Stomach (tissue), 9 donors: ENCODE data around the gene TUT4. TPM values are rescaled to one million over a fixed set of nuclear protein-coding genes. Genes with fewer than 3 reads are reported as not detected.

Source experiments
- DNase-seq, 2 donors: peaks; one replicate each; pipeline versions ENCODE4 v3.0.0 to v3.0.0-alpha.2; 2013 to 2019
- H3K27ac ChIP-seq, 5 donors: fragments of 200-600 bp in 4 of 5; sonication (generic) in 4 of 5; one replicate each; pipeline ENCODE4 v1.5.1; 2013 to 2019; ENCODE audit warnings: mild to moderate bottlenecking in 1 of 5, moderate library complexity in 1 of 5
- H3K27me3 ChIP-seq, 3 donors: fragments of 200-600 bp; sonication (generic); one replicate each; pipeline ENCODE4 v1.5.1; 2017 to 2019; ENCODE audit warnings: mixed run types in 1 of 3
- H3K36me3 ChIP-seq, 4 donors: fragments of 200-600 bp; sonication (generic); 1 replicate in 3 of 4; 2 replicates in 1 of 4; pipeline ENCODE4 v1.5.1; 2016 to 2019
- H3K4me1 ChIP-seq, 4 donors: fragments of 200-600 bp; sonication (generic); one replicate each; pipeline ENCODE4 v1.5.1; 2016 to 2019
- H3K4me3 ChIP-seq, 4 donors: fragments of 200-600 bp; sonication (generic) in 3 of 4; one replicate each; pipeline ENCODE4 v1.5.1; 2016 to 2019; ENCODE audit warnings: mild to moderate bottlenecking in 1 of 4
- H3K9me3 ChIP-seq, 4 donors: fragments of 200-600 bp; sonication (generic); one replicate each; pipeline ENCODE4 v1.5.1; 2016 to 2019
- CTCF ChIP-seq, 7 experiments: fragments of 450-650 bp in 4 of 7; fragments of 200-600 bp in 3 of 7; sonication (generic) in 3 of 7; IDR thresholded peaks; one replicate each; pipeline ENCODE4 v1.5.1; 2016 to 2019; ENCODE audit warnings: antibody characterized with exemption in 7 of 7, control low read depth in 2 of 7, mild to moderate bottlenecking in 1 of 7
- EP300 ChIP-seq: sonication (generic); formaldehyde crosslinking; IDR thresholded peaks from one replicate; pipeline ENCODE4 v1.6.1; 2017; ENCODE audit warnings: antibody characterized with exemption
- POLR2A ChIP-seq, 4 donors: fragments of 450-650 bp; IDR thresholded peaks; one replicate each; pipeline ENCODE4 v1.6.1; 2016; ENCODE audit warnings: antibody characterized with exemption in 4 of 4, control low read depth in 2 of 4, mild to moderate bottlenecking in 1 of 4, moderate library complexity in 1 of 4
- POLR2AphosphoS5 ChIP-seq, 3 donors: sonication (generic); formaldehyde crosslinking; IDR thresholded peaks; one replicate each; pipeline ENCODE4 v1.6.1; 2016; ENCODE audit warnings: antibody characterized with exemption in 3 of 3
- WGBS, 5 donors: extraction: QIAGEN DNeasy Blood & Tissue Kit in 3 of 5; methylation state at CpG; one replicate each; pipeline versions ENCODE4 v1.1.5 to v1.1.7; 2013 to 2018; 5-methylcytosine and 5-hydroxymethylcytosine counted together
- intact Hi-C: fragments of 100-400 bp; cut with DNase I; formaldehyde crosslinking; loops from one replicate; pipeline ENCODE4 v1.15.1; 2023; ENCODE audit warnings: low total_unique reads
- polyA plus RNA-seq, 3 donors: library from polyadenylated mRNA; stranded (reverse); fragments of 200-250 nt; gene quantifications; one replicate each; pipeline ENCODE4 v1.2.3, GENCODE V29; 2013
- total RNA-seq, 5 donors: library from RNA; depleted of rRNA; stranded (reverse); fragments of >200 nt; gene quantifications; one replicate each; pipeline versions ENCODE4 v1.1.0 to v1.2.3, GENCODE V29; 2014 to 2016
- donor health status: healthy with polysubstance abuse.
- donor health status: Bipolar disorder and iron deficiency.
- donor health status: healthy.

Gene TUT4
- total and polyA plus RNA-seq, 8 donors: 11.8 to 107 (median 37.1) TPM

GRCh38 chr1:52511851-52512615 is 40.9 kb downstream of the TUT4 start:
- Histone ChIP-seq H3K4me1 (no peaks in the 10 kb centered on the region), H3K27me3 (no peaks in the 10 kb centered on the region), H3K36me3 (peaks cover 0 to 36% (median 33%) of the 10 kb centered on the region in 4 donors), H3K4me3 (no peak overlapping the region), H3K27ac (no peak overlapping the region), H3K9me3 (no peaks in the 10 kb centered on the region)
- 93 to 99% (median 96%) methylated on average over 2 of the region's 2 CpGs for WGBS, 5 donors
- TF ChIP-seq CTCF (IDR thresholded peaks at IDR 0.05) (no peak), POLR2A (IDR thresholded peaks at IDR 0.05) (no peak), POLR2AphosphoS5 (IDR thresholded peaks at IDR 0.05) (no peak), EP300 (no peak)
- no peak for DNase-seq
- intact Hi-C loops: no loop called here

- peaks cover 0 to 40% (median 35%) of the 10 kb centered on the region in 4 donors for H3K36me3 ChIP-seq
- no peaks in the 10 kb centered on the region for H3K4me1 ChIP-seq
- DNase-seq: no peak
- H3K27me3 ChIP-seq: no peaks in the 10 kb centered on the region
- intact Hi-C loops: no loop called here
- no peak for TF ChIP-seq POLR2AphosphoS5 (IDR thresholded peaks at IDR 0.05)
- no peak for TF ChIP-seq CTCF (IDR thresholded peaks at IDR 0.05)
- TF ChIP-seq EP300: no peak
- no peak for TF ChIP-seq POLR2A (IDR thresholded peaks at IDR 0.05)
- no peaks in the 10 kb centered on the region for H3K9me3 ChIP-seq
- H3K4me3 ChIP-seq: no peak overlapping the region
- 81 to 90% (median 86%) methylated on average over 2 of the region's 2 CpGs for WGBS, 5 donors
- H3K27ac ChIP-seq: no peak overlapping the region
Measured at GRCh38 chr1:52511439-52511838, 41.5 kb downstream of the TUT4 start.

- no peak for DNase-seq
- intact Hi-C loops: no loop called here
- TF ChIP-seq CTCF (IDR thresholded peaks at IDR 0.05): no peak
- no peak for TF ChIP-seq EP300
- no peak for TF ChIP-seq POLR2AphosphoS5 (IDR thresholded peaks at IDR 0.05)
- TF ChIP-seq POLR2A (IDR thresholded peaks at IDR 0.05): no peak
- Histone ChIP-seq H3K4me1 (no peaks in the 10 kb centered on the region), H3K4me3 (no peak overlapping the region), H3K27me3 (no peaks in the 10 kb centered on the region), H3K36me3 (peaks cover 0 to 21% (median 18%) of the 10 kb centered on the region in 4 donors), H3K27ac (no peak overlapping the region), H3K9me3 (no peaks in the 10 kb centered on the region)
- WGBS, 5 donors: 62 to 93% (median 68%) methylated on average over 3 of the region's 3 CpGs
Measured at GRCh38 chr1:52506920-52507546, 45.9 kb downstream of the TUT4 start.

GRCh38 chr1:52506349-52506748 is 46.5 kb downstream of the TUT4 start:
- H3K4me1 ChIP-seq: no peaks in the 10 kb centered on the region
- DNase-seq: no peak
- H3K4me3 ChIP-seq: no peak overlapping the region
- intact Hi-C loops: no loop called here
- TF ChIP-seq POLR2AphosphoS5 (IDR thresholded peaks at IDR 0.05) (no peak), CTCF (IDR thresholded peaks at IDR 0.05) (no peak), POLR2A (IDR thresholded peaks at IDR 0.05) (no peak), EP300 (no peak)
- H3K27me3 ChIP-seq: no peaks in the 10 kb centered on the region
- no peaks in the 10 kb centered on the region for H3K9me3 ChIP-seq
- H3K36me3 ChIP-seq: peaks cover 0 to 21% (median 18%) of the 10 kb centered on the region in 4 donors
- WGBS, 5 donors: 51 to 76% (median 60%) methylated on average over 3 of the region's 3 CpGs
- H3K27ac ChIP-seq: no peak overlapping the region
